ENCODE results near the gene CENPT.
A peak's percentile ranks its signal among the peaks of the same experiment; 100 is the strongest.

The CENPT gene

GRCh38 chr16:67888331-67888730 is 40.8 kb upstream of the CENPT start:
- no peak for TF ChIP-seq CTCF (conservative IDR thresholded peaks at IDR 0.05; ENCODE audit: control insufficient read depth, insufficient read depth, low read depth, low read length)
- DNase-seq (ENCODE audit: low read depth) = no peak
- H3K4me3 ChIP-seq (ENCODE audit: control insufficient read depth, low read depth, low read length) = no peak overlapping the region

DNA sequence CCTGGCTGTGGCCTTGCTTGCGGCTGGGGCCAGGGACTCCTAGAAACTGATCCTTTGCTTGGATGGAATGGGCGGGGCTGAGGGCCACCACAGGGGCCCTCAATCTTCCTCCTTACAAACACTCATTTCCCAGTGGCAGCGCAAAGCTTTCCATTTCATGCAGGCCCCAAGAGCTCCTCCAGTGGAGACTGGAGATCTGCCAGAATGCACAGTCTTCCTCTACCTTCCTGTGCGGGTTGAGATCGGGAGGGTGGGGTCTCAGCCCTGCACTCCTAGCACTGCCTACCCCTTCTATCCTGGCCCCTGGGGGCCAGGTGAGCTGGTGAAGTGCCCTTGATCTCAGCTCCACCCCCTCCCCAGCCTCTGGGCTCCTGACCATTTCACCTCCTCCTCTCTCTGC is 38.9 kb upstream of the CENPT start:
- TF ChIP-seq CTCF (conservative IDR thresholded peaks at IDR 0.05; ENCODE audit: control insufficient read depth, insufficient read depth, low read depth, low read length) = no peak
- no peak for DNase-seq (ENCODE audit: low read depth)
- H3K4me3 ChIP-seq (ENCODE audit: control insufficient read depth, low read depth, low read length) = no peak overlapping the region

GRCh38 chr16:67885976-67886375 is 38.5 kb upstream of the CENPT start:
- H3K4me3 ChIP-seq (ENCODE audit: control insufficient read depth, low read depth, low read length) = no peak overlapping the region
- DNase-seq (ENCODE audit: low read depth) = no peak
- no peak for TF ChIP-seq CTCF (conservative IDR thresholded peaks at IDR 0.05; ENCODE audit: control insufficient read depth, insufficient read depth, low read depth, low read length)

GRCh38 chr16:67885545-67885944 is 38.1 kb upstream of the CENPT start:
- TF ChIP-seq CTCF (conservative IDR thresholded peaks at IDR 0.05; ENCODE audit: control insufficient read depth, insufficient read depth, low read depth, low read length) = no peak
- no peak for DNase-seq (ENCODE audit: low read depth)

DNA sequence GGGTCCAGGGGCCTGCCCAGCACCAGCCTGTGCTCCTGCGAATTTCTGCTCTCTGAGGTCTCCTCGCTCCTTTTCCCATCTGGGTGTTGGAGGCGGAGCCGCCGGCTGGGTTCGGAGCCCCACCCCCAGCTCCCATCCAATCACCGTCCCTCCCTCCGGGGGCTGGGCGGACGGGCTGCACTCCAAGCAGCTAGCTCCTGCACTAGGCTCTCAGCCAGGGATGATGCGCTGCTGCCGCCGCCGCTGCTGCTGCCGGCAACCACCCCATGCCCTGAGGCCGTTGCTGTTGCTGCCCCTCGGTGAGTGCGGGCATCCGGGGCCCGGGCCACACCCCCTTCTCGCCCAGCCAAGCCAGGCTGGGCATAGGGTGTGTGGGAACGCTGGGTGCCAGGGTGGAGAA is 37.2 kb upstream of the CENPT start, which contains the start of gene NRN1L:
Gene NRN1L, plus strand, starts transcription at position 202 of the 400 bp plus-strand sequence. Its CDS starts 19 bp downstream, at position 221.
- TF ChIP-seq CTCF (conservative IDR thresholded peaks at IDR 0.05; ENCODE audit: control insufficient read depth, insufficient read depth, low read depth, low read length) = no peak
- DNase-seq (ENCODE audit: low read depth) = peak; percentile 90
- no peak within 1 kb of the TSS for H3K4me3 ChIP-seq (ENCODE audit: control insufficient read depth, low read depth, low read length)

More at GRCh38 chr16:67885545-67885944, 38.1 kb upstream of the CENPT start:
- no peak overlapping the region for H3K4me3 ChIP-seq (ENCODE audit: control insufficient read depth, low read depth, low read length)

DNA sequence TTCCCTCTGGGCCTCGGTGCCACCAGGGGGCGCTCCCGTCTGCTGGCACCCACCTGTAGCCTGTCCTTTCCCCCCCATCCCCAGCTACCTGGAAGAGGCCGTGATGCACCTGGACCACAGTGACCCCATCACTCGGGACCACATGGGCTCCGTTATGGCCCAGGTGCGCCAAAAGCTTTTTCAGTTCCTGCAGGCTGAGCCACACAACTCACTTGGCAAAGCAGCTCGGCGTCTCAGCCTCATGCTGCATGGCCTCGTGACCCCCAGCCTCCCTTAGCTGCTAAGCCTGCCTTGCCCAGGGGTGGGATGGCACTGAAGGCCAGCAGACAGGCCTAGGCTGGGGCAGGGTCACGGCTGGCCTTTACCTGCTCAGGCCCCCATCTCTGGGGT is 36.4 kb upstream of the CENPT start:
- no peak overlapping the region for H3K4me3 ChIP-seq (ENCODE audit: control insufficient read depth, low read depth, low read length)
- peak; percentile 43 for DNase-seq (ENCODE audit: low read depth)
- TF ChIP-seq CTCF (conservative IDR thresholded peaks at IDR 0.05; ENCODE audit: control insufficient read depth, insufficient read depth, low read depth, low read length) = peak; percentile 79

Data from fibroblast of mammary gland (primary cell).